Prostate gland (tissue), 2 donors: ENCODE results near the gene PTPRG. TPM values are rescaled to one million over a fixed set of nuclear protein-coding genes. Genes with fewer than 3 reads are reported as not detected.

Experiments used
- DNase-seq: peaks from one replicate; pipeline ENCODE4 v3.0.0-alpha.2; 2019; ENCODE audit warnings: low spot score
- H3K27ac ChIP-seq, 2 donors: fragments of 200-600 bp; sonication (generic); 2 replicates each; pipeline ENCODE4 v1.5.1; 2017 to 2019
- H3K27me3 ChIP-seq: fragments of 200-600 bp; sonication (generic); replicated peaks from 2 replicates; pipeline ENCODE4 v1.5.1; 2019; ENCODE audit not compliant: insufficient read depth
- H3K36me3 ChIP-seq, 2 donors: fragments of 200-600 bp; sonication (generic); 1 replicate in 1 of 2; 2 replicates in 1 of 2; pipeline versions ENCODE4 v1.5.1 to v1.8.1; 2017 to 2019
- H3K4me1 ChIP-seq: fragments of 200-600 bp; sonication (generic); replicated peaks from 2 replicates; pipeline ENCODE4 v1.5.1; 2019
- H3K4me3 ChIP-seq, 2 donors: fragments of 200-600 bp; sonication (generic); 2 replicates each; pipeline ENCODE4 v1.5.1; 2017 to 2019
- H3K9me3 ChIP-seq: fragments of 200-600 bp; sonication (generic); 2 replicates; pipeline ENCODE4 v1.5.1; 2017
- CTCF ChIP-seq, 4 experiments: fragments of 200-600 bp in 2 of 4; fragments of 450-650 bp in 2 of 4; sonication (generic) in 2 of 4; IDR thresholded peaks; 1 replicate in 3 of 4; 2 replicates in 1 of 4; pipeline ENCODE4 v1.5.1; 2016 to 2019; ENCODE audit warnings: antibody characterized with exemption in 4 of 4, mild to moderate bottlenecking in 2 of 4, moderate library complexity in 2 of 4
- POLR2A ChIP-seq: fragments of 450-650 bp; IDR thresholded peaks from one replicate; pipeline ENCODE4 v1.6.1; 2016; ENCODE audit warnings: antibody characterized with exemption, mild to moderate bottlenecking
- POLR2AphosphoS5 ChIP-seq: sonication (generic); formaldehyde crosslinking; IDR thresholded peaks from one replicate; pipeline ENCODE4 v1.6.1; 2017; ENCODE audit warnings: antibody characterized with exemption
- WGBS: methylation state at CpG from one replicate; pipeline ENCODE4 v1.1.5; 2018; 5-methylcytosine and 5-hydroxymethylcytosine counted together
- intact Hi-C: fragments of 100-400 bp; cut with DNase I; formaldehyde crosslinking; loops from one replicate; pipeline ENCODE4 v1.14.2; 2022
- total RNA-seq, 2 donors: library from RNA; depleted of rRNA; stranded (reverse); fragments of >200 nt; gene quantifications; one replicate each; pipeline ENCODE4 v1.1.0, GENCODE V29; 2016

PTPRG gene
- total RNA-seq, 2 donors from 2014 or later: 22.0 to 78.6 TPM

GRCh38 chr3:61532739-61533500 lies 28.5 kb upstream of the PTPRG start:
- TF ChIP-seq POLR2AphosphoS5 (no peak), POLR2A (no peak), CTCF (IDR thresholded peaks at IDR 0.05) (no peak)
- Histone ChIP-seq H3K9me3 (no peaks in the 10 kb centered on the region), H3K4me1 (no peaks in the 10 kb centered on the region), H3K36me3 (no peaks in the 10 kb centered on the region), H3K27me3 (no peaks in the 10 kb centered on the region), H3K27ac (no peak overlapping the region), H3K4me3 (no peak overlapping the region)
- intact Hi-C loops: no loop called here
- 93% methylated on average over 13 of the region's 13 CpGs for WGBS
- no peak for DNase-seq

DNA sequence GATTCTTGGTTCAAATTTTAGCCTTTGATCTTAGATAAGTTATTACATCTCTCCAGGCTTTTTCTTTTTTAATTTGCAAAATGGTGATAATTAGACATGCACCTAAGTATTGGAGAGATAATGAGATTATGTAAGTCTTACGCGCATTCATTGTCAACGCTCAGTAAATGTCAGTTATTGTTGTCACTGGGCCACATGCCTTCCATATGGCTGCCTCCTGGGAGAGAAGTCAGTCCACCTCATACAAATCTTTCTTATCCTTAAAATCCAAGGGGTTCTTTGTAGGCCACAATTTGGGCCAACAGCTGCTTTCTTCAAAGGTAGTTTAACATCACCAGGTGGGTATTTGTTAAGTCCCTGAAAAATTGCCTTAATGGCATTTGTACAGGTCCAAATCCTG lies 25.5 kb upstream of the PTPRG start:
- WGBS: 93% methylated on average over 3 of the region's 3 CpGs
- no peak for DNase-seq
- H3K27me3 ChIP-seq: no peaks in the 10 kb centered on the region
- H3K9me3 ChIP-seq: no peaks in the 10 kb centered on the region
- no peaks in the 10 kb centered on the region for H3K4me1 ChIP-seq
- no peaks in the 10 kb centered on the region for H3K36me3 ChIP-seq
- no peak for TF ChIP-seq POLR2AphosphoS5
- no peak for TF ChIP-seq POLR2A
- TF ChIP-seq CTCF (IDR thresholded peaks at IDR 0.05): no peak
- no peak overlapping the region for H3K4me3 ChIP-seq
- intact Hi-C loops: no loop called here
- H3K27ac ChIP-seq: no peak overlapping the region

GRCh38 chr3:61537366-61537765 lies 24.0 kb upstream of the PTPRG start:
- no peaks in the 10 kb centered on the region for H3K4me1 ChIP-seq
- no peak overlapping the region for H3K27ac ChIP-seq
- H3K36me3 ChIP-seq: no peaks in the 10 kb centered on the region
- 43% methylated on average over 6 of the region's 6 CpGs for WGBS
- H3K4me3 ChIP-seq: no peak overlapping the region
- TF ChIP-seq POLR2A (no peak), CTCF (IDR thresholded peaks at IDR 0.05) (no peak), POLR2AphosphoS5 (no peak)
- no peaks in the 10 kb centered on the region for H3K27me3 ChIP-seq
- DNase-seq: no peak
- intact Hi-C loops: no loop called here
- H3K9me3 ChIP-seq: no peaks in the 10 kb centered on the region

- Histone ChIP-seq H3K4me3 (no peak overlapping the region), H3K27me3 (no peaks in the 10 kb centered on the region), H3K27ac (no peak overlapping the region), H3K9me3 (no peaks in the 10 kb centered on the region), H3K4me1 (no peaks in the 10 kb centered on the region), H3K36me3 (no peaks in the 10 kb centered on the region)
- no peak for DNase-seq
- 80% methylated on average over 5 of the region's 5 CpGs for WGBS
- TF ChIP-seq POLR2AphosphoS5 (no peak), POLR2A (no peak), CTCF (IDR thresholded peaks at IDR 0.05) (no peak)
- intact Hi-C loops: no loop called here
Measured at GRCh38 chr3:61538486-61538885, 22.9 kb upstream of the PTPRG start.

- intact Hi-C loops: no loop called here
- Histone ChIP-seq H3K9me3 (no peaks in the 10 kb centered on the region), H3K4me1 (no peaks in the 10 kb centered on the region), H3K4me3 (no peak overlapping the region), H3K36me3 (no peaks in the 10 kb centered on the region), H3K27me3 (no peaks in the 10 kb centered on the region), H3K27ac (no peak overlapping the region)
- 62% methylated on average over 4 of the region's 4 CpGs for WGBS
- no peak for DNase-seq
- TF ChIP-seq POLR2AphosphoS5 (no peak), CTCF (IDR thresholded peaks at IDR 0.05) (no peak), POLR2A (no peak)
Measured at GRCh38 chr3:61541694-61542093, 19.7 kb upstream of the PTPRG start.
